ENCODE results near the gene TMEM247. TPM values are rescaled to one million over a fixed set of nuclear protein-coding genes. Genes with fewer than 3 reads are reported as not detected.

TMEM247 gene
- total RNA-seq, 3 donors from 2014 or later (not counting 1 experiment from before 2014, with no cell fraction given), result not detected

DNA sequence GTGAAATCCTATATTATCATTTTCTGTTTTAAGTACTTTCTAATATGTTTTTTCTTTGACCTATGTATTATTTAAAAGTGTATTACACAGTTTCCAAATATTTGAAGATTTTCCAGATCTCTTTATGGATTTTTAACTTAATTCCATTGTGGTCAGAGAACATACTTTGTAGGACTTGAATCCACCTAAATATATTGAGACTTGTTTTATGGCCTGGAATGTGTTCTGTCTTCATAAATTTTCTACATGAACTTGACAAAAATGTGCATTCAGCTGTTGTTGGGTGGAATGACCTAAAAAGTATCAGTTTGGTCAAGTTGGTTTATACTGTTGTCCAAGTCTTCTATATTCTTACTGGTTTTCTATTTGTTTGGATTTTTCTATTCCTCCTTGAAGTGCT is 33.8 kb upstream of the TMEM247 start:
- intact Hi-C loops (cut with micrococcal nuclease), result no loop called here
- no peak overlapping the region for H3K4me3 ChIP-seq (ENCODE audit: low read length)
- H3K27me3 ChIP-seq (ENCODE audit: control insufficient read depth, insufficient read depth, low read length), result peaks cover 3% of the 10 kb centered on the region
- H3K27ac ChIP-seq (ENCODE audit: low read length), result no peak overlapping the region
- peaks cover 6 to 7% of the 10 kb centered on the region in 2 donors for H3K27me3 Mint-ChIP-seq (ENCODE audit: low read depth in 2 of 2)
- peaks cover 14% of the 10 kb centered on the region for H3K36me3 Mint-ChIP-seq
- H3K9me3 ChIP-seq (ENCODE audit: control insufficient read depth, insufficient read depth, low read length), result peaks cover 2% of the 10 kb centered on the region
- H3K36me3 ChIP-seq (ENCODE audit: control insufficient read depth, insufficient read depth, low read length), result no peaks in the 10 kb centered on the region
- peaks cover 3 to 5% of the 10 kb centered on the region in 2 donors for H3K9me3 Mint-ChIP-seq
- ATAC-seq (no peak), DNase-seq (no peak)
- H3K4me1 Mint-ChIP-seq, result peaks cover 9 to 19% of the 10 kb centered on the region in 2 donors
- no peak overlapping the region for H3K27ac Mint-ChIP-seq
- peaks cover 1% of the 10 kb centered on the region for H3K4me1 ChIP-seq (ENCODE audit: control insufficient read depth, insufficient read depth, low read length)
- H3K4me3 Mint-ChIP-seq, result no peak overlapping the region
- TF ChIP-seq, protein P1, sequence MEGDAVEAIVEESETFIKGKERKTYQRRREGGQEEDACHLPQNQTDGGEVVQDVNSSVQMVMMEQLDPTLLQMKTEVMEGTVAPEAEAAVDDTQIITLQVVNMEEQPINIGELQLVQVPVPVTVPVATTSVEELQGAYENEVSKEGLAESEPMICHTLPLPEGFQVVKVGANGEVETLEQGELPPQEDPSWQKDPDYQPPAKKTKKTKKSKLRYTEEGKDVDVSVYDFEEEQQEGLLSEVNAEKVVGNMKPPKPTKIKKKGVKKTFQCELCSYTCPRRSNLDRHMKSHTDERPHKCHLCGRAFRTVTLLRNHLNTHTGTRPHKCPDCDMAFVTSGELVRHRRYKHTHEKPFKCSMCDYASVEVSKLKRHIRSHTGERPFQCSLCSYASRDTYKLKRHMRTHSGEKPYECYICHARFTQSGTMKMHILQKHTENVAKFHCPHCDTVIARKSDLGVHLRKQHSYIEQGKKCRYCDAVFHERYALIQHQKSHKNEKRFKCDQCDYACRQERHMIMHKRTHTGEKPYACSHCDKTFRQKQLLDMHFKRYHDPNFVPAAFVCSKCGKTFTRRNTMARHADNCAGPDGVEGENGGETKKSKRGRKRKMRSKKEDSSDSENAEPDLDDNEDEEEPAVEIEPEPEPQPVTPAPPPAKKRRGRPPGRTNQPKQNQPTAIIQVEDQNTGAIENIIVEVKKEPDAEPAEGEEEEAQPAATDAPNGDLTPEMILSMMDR (IDR thresholded peaks at IDR 0.05), result no peak

GRCh38 chr2:46446871-46447568 is 32.3 kb upstream of the TMEM247 start:
- Mint-ChIP-seq H3K4me1 (peaks cover 8 to 14% of the 10 kb centered on the region in 2 donors), H3K36me3 (peaks cover 14% of the 10 kb centered on the region), H3K4me3 (no peak overlapping the region), H3K9me3 (peaks cover 3 to 5% of the 10 kb centered on the region in 2 donors), H3K27me3 (ENCODE audit: low read depth in 2 of 2) (peaks cover 6 to 7% of the 10 kb centered on the region in 2 donors), H3K27ac (no peak overlapping the region)
- H3K4me1 ChIP-seq (ENCODE audit: control insufficient read depth, insufficient read depth, low read length), result no peaks in the 10 kb centered on the region
- TF ChIP-seq, protein P1 (IDR thresholded peaks at IDR 0.05), result no peak
- no peak overlapping the region for H3K27ac ChIP-seq (ENCODE audit: low read length)
- WGBS (ENCODE audit: insufficient coverage), result 86% methylated on average over 2 of the region's 3 CpGs
- no peak overlapping the region for H3K4me3 ChIP-seq (ENCODE audit: low read length)
- no peaks in the 10 kb centered on the region for H3K36me3 ChIP-seq (ENCODE audit: control insufficient read depth, insufficient read depth, low read length)
- peaks cover 3% of the 10 kb centered on the region for H3K27me3 ChIP-seq (ENCODE audit: control insufficient read depth, insufficient read depth, low read length)
- intact Hi-C loops (cut with micrococcal nuclease), result no loop called here
- ATAC-seq (no peak), DNase-seq (no peak)
- H3K9me3 ChIP-seq (ENCODE audit: control insufficient read depth, insufficient read depth, low read length), result peaks cover 2% of the 10 kb centered on the region

- ATAC-seq (no peak), DNase-seq (no peak)
- no peak overlapping the region for H3K4me3 ChIP-seq (ENCODE audit: low read length)
- H3K27me3 ChIP-seq (ENCODE audit: control insufficient read depth, insufficient read depth, low read length), result peaks cover 3% of the 10 kb centered on the region
- TF ChIP-seq, protein P1 (IDR thresholded peaks at IDR 0.05), result no peak
- peaks cover 14% of the 10 kb centered on the region for H3K36me3 Mint-ChIP-seq
- intact Hi-C loops (cut with micrococcal nuclease), result no loop called here
- H3K4me1 Mint-ChIP-seq, result peaks cover 8 to 14% of the 10 kb centered on the region in 2 donors
- H3K27ac Mint-ChIP-seq, result no peak overlapping the region
- peaks cover 3 to 5% of the 10 kb centered on the region in 2 donors for H3K9me3 Mint-ChIP-seq
- peaks cover 2% of the 10 kb centered on the region for H3K9me3 ChIP-seq (ENCODE audit: control insufficient read depth, insufficient read depth, low read length)
- no peak overlapping the region for H3K27ac ChIP-seq (ENCODE audit: low read length)
- no peak overlapping the region for H3K4me3 Mint-ChIP-seq
- no CpG with 5 or more reads among the region's 2 CpGs for WGBS (ENCODE audit: insufficient coverage)
- no peaks in the 10 kb centered on the region for H3K36me3 ChIP-seq (ENCODE audit: control insufficient read depth, insufficient read depth, low read length)
- H3K4me1 ChIP-seq (ENCODE audit: control insufficient read depth, insufficient read depth, low read length), result no peaks in the 10 kb centered on the region
- peaks cover 6 to 7% of the 10 kb centered on the region in 2 donors for H3K27me3 Mint-ChIP-seq (ENCODE audit: low read depth in 2 of 2)
Observed at GRCh38 chr2:46447649-46448048, 31.7 kb upstream of the TMEM247 start.

DNA sequence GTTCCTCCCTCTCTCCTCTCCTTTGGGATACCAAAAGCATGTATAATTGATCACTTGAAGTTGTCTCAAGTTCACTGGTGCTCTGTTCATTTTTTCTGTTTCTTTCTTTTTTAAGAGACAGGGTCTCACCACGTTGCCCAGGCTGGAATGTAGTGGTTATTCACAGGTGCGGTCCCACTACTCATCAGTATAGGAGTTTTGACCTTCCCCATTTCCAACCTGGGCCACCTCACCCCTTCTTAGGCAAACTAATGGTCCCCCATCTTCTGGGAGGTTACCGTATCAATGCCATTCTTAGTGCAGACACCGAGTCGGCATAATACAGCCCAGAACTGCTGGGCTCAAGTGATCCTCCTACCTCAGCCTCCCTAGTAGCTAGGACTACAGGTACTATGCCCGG is 31.3 kb upstream of the TMEM247 start:
- no peak for ATAC-seq
- Histone ChIP-seq H3K9me3 (ENCODE audit: control insufficient read depth, insufficient read depth, low read length) (peaks cover 2% of the 10 kb centered on the region), H3K4me1 (ENCODE audit: control insufficient read depth, insufficient read depth, low read length) (no peaks in the 10 kb centered on the region), H3K36me3 (ENCODE audit: control insufficient read depth, insufficient read depth, low read length) (no peaks in the 10 kb centered on the region), H3K4me3 (ENCODE audit: low read length) (no peak overlapping the region), H3K27ac (ENCODE audit: low read length) (no peak overlapping the region), H3K27me3 (ENCODE audit: control insufficient read depth, insufficient read depth, low read length) (peaks cover 3% of the 10 kb centered on the region)
- Mint-ChIP-seq H3K27me3 (ENCODE audit: low read depth in 2 of 2) (peaks cover 6 to 7% of the 10 kb centered on the region in 2 donors), H3K9me3 (peaks cover 3 to 5% of the 10 kb centered on the region in 2 donors), H3K4me1 (peaks cover 5 to 10% of the 10 kb centered on the region in 2 donors), H3K4me3 (no peak overlapping the region), H3K27ac (no peak overlapping the region), H3K36me3 (peaks cover 14% of the 10 kb centered on the region)
- WGBS (ENCODE audit: insufficient coverage), result 90% methylated on average over 5 of the region's 6 CpGs
- TF ChIP-seq, protein P1 (IDR thresholded peaks at IDR 0.05), result no peak
- intact Hi-C loops (cut with micrococcal nuclease), result no loop called here
- no peak for DNase-seq
